ENCODE results near the gene SCN2A.

DNA sequence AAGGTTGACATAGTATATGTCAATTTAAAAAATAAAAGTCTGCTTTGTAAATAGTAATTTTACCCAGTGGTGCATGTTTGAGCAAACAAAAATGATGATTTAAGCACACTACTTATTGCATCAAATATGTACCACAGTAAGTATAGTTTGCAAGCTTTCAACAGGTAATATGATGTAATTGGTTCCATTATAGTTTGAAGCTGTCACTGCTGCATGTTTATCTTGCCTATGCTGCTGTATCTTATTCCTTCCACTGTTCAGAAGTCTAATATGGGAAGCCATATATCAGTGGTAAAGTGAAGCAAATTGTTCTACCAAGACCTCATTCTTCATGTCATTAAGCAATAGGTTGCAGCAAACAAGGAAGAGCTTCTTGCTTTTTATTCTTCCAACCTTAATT lies 151.7 kb downstream of the SCN2A start:
- TF ChIP-seq MYC (IDR thresholded peaks at IDR 0.05; ENCODE audit: low read depth, low read length) (no peak), CTCF (IDR thresholded peaks at IDR 0.05; ENCODE audit: extremely low read depth in 1 of 2, insufficient read depth in 1 of 2, low read depth in 1 of 2, low read length in 2 of 2) (no peak), POLR2A (IDR thresholded peaks at IDR 0.05; ENCODE audit: low read depth, low read length) (no peak), POLR2AphosphoS5 (IDR thresholded peaks at IDR 0.05; ENCODE audit: insufficient read depth, low read depth, low read length) (no peak), JUN (IDR thresholded peaks at IDR 0.05; ENCODE audit: borderline replicate concordance, insufficient read depth, insufficient read length, low read depth) (no peak), EZH2 (IDR thresholded peaks at IDR 0.05; ENCODE audit: borderline replicate concordance, low read depth, low read length, severe bottlenecking) (no peak), GATA2 (IDR thresholded peaks at IDR 0.05; ENCODE audit: insufficient read depth, insufficient read length, low read depth, low read length) (no peak)
- TF ChIP-seq, protein P1, sequence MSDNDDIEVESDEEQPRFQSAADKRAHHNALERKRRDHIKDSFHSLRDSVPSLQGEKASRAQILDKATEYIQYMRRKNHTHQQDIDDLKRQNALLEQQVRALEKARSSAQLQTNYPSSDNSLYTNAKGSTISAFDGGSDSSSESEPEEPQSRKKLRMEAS (IDR thresholded peaks at IDR 0.05; ENCODE audit: insufficient read depth, insufficient read length), result no peak
